Right forelimb (tissue), 1 donor: Measurements from ENCODE around the gene CARMIL1.

Experiments used
- DNase-seq: peaks from one replicate; pipeline ENCODE4 v3.0.0-alpha.2; 2018

CARMIL1 gene

DNA sequence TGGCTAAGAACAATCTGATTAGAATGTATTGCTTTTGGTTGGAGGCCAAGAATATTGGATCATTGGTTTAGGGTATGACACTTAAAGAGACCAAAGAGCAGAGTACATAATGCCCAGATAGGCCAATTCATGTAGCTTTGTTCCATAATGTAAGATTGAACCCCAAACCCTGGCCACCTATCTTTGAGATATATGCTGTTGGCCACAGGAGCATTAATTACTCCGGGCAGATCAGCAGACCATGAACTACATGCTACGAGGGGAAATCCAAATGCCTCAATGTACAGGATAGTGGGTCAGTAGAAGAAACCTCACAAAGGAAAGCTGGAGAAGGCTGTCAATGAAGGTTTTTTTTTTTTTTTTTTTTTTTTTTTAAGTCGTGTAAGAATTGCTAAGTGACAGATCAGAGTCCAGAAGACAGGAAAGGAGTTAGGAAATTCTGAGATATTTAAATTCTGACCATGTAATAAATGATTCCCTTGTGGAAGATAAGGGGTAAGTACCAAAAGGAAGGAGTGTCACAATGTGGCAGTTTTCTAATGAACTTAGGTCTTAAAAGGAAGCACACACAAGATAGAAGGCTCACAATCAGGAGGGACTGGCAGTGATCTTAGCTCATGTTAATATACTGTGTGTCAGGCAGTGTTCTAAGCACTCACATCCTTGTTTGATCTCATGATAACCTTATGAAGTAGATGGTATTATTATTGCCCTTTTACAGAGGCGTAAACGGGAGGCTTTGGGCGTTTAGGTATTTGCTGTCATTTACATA lies 61.4 kb downstream of the CARMIL1 start:
- DNase-seq: no peak

DNA sequence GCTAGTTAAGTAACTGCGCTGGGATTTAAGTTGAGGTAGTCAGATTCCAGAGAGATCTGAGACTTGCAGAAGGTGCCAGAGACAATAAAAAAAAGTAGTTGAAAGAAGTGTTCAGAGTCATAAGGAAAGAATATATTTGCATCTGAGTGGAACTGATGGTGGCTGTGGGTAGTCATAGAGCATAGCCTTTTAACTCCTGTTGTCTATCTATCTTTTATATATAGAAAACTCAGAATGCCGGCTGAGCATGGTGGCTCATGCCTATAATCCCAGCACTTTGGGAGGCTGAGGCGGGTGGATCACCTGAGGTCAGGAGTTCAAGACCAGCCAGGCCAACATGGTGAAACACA lies 62.0 kb downstream of the CARMIL1 start:
- DNase-seq: no peak

DNA sequence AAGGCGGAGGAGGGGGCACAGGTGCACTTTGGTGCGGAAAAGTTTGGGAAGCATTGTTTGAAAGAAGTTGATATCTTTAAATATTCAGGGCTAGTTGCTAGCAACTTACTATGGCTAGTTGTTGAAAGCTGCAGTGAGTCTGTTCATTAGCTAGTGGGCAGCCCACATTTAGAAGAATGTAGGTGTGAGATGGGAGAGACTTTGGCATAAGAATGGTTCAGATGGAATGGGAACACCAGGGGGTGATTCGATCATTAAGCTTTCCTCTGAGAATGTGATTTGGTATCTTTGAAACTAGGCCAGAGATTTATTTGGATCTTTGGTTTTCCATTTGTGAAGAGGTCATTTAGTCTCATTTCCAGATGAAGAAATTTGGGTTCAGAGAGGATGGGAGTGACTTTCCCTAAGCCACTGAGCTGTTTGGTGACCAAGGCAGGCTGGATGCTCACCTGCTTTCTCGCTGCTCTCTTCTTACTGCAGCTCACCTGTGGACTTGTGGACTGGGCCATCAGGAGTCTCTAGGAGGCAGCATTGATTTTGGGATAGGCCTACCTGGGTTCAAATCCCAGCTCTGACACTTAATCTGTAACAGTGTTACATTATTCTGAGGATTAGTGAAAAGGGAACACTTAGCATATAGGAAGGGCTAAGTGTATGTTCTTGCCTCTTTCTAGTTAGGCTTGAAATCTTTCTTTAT lies 62.9 kb downstream of the CARMIL1 start:
- no peak for DNase-seq

DNA sequence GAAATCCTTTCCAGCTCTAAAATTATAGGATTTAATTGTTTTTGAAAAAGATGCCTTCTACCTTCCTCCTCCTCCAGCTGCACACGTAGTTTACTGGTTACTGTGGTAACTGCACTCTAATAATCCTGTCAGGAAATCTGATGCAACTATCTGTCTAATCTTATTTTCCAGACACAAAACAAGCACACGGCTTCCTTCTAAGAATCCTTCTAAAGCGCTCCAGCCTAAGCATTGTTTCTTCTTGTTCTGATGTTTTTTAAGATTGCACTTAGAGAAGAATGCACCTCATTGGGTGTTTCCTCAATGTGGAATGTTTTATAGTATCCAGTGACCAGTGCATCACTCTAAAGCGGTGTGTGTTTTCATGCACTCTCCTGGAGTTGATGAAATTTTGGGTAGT lies 63.6 kb downstream of the CARMIL1 start:
- DNase-seq: no peak

DNA sequence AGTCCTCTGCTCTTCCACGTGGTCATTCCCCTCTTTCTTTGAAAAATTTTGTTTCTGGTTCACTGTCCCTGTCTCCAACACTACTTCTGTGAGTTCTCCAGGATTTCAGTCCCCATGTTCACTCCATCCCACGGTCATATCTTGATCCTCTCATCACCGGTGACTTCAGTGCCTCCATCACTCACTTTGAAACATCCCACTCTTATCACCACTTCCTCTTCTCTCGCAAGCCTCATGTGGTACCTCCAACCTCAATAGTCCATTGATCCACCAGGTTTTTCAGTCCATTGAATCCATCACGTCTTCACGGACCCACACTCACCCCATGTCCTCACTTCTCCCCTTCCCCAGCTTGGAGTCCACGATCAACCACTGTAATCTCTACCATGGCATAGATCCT lies 64.8 kb downstream of the CARMIL1 start:
- DNase-seq: no peak

DNA sequence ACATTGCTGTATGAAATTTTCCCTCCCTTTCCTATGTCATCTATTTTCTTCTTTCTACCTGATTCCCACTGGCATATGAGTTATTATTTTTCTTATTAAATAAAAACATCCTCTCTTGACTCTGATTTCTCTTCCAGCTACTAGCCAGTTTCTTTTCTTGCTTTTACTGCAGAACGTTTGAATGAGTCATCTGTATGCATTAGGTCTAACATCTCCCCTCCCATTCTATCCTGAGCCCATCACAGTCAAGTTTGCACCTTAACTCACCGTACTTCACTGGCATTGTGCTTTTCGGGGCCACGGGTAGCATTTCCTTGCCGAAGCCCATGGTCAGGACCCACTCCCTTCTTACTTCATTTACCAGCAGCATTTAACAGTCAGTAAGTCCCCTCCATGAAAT lies 65.7 kb downstream of the CARMIL1 start:
- DNase-seq: no peak

DNA sequence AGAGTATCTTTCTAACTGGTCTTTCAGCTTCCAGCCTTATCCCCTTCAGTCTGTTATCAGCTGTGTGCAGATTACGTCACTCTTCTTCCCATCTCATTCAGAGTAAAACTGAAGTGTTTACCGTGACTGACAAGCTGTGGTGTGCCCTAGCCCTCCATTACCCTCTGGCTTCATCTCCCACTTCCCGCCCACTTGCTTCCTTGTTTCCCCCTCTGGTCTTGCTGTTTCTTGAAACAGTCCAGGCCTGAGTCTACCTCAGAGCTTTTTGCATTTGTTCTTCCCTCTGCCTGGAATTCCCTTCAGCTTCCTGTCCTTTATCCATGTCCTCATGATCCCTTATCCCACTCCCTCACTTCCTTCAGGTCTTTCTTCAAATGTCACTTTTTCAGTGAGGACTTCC lies 66.9 kb downstream of the CARMIL1 start:
- no peak for DNase-seq

DNA sequence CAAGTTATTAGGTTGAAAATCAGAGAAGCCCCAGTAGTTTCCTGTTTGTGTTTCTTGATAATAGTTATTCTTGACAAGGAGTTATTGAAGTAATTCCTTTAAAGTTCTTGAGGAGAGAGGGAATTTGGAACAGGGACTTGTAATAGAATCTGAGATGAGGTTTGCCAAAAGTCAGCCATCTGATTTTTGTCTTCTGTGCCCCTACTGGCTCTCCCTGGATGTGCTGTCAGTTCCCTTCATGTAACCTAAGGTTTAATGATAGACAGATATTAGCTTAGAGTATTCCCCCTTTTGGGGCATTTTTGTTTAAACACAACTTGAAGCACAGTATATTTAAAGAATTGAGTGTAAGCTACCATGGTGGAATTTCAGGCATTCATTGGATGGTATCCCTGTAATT lies 71.4 kb downstream of the CARMIL1 start:
- no peak for DNase-seq

DNA sequence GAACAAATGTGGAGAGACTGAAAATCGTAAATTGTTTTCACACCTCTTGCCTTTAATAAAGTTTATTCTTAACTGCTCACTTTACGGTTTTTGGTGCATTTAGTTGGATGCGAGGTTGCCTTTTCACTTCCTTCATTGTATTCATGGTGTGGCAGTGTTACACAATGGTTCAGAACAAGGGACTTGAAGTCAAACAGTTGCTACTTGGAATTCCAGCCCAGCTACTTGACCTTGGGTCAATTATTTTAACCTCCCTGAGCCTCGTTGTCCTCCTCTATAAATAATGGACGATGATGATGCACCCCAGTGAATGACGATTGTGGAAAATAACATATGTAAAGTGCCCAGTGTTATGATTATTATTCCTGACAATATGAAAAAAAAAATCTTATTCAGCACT lies 72.3 kb downstream of the CARMIL1 start:
- DNase-seq: no peak

DNA sequence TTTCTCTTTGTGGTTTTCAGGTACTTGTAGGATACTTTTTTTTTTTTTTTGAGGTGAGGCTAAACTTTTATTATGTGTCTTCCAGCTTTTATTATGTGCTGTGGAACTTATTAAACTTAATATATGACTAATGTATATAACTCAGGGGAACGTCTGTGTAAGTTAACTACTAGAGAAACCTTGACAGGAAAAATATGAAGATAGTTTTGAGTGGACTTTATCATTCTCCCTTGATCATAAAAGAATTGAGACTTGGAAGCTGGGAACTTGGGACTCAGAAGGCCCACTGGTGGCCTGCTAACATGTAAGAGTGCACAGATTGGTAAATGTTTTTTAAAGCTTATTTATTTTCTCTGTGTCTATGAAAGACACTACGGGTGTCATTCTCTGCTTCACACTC lies 73.1 kb downstream of the CARMIL1 start:
- no peak for DNase-seq

DNA sequence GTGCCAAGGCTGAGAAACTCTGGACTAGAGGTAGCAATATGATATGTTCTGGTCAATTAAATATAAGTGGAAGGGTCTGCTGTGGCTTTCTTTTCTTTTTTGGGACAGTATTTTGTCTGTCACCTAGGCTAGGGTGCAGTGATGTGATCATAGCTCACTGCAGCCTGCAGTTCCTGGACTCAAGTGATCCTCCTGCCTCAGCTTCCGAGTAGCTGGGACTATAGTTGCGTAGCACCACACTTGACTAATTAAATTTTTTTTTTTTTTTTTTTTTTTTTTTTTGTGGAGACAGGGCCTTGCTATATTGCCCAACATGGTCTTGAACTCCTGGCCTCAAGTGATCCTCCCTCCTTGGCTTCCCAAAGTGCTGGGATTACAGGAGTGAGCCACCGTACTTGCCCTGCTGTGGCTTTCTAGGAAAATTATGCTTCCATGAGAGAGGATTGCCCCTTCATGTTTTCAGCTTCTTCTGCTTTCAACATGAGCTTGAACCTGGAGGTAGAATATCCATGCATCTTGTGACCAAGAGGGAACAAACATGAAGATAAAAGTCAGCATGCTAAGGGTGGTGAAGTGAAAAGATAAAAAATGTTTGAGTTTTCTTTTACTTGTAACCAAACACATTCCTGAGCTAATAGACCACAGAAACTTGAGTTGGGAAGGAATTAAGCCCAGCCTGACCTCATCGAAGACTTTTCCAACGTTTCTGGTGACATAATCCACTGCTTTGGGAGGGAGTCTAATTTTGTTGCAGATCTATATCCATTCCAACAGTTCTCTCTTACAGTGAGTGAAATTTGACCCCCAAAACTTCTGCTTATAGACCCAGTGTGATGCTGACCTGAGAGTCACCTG lies 75.1 kb downstream of the CARMIL1 start:
- DNase-seq: no peak

DNA sequence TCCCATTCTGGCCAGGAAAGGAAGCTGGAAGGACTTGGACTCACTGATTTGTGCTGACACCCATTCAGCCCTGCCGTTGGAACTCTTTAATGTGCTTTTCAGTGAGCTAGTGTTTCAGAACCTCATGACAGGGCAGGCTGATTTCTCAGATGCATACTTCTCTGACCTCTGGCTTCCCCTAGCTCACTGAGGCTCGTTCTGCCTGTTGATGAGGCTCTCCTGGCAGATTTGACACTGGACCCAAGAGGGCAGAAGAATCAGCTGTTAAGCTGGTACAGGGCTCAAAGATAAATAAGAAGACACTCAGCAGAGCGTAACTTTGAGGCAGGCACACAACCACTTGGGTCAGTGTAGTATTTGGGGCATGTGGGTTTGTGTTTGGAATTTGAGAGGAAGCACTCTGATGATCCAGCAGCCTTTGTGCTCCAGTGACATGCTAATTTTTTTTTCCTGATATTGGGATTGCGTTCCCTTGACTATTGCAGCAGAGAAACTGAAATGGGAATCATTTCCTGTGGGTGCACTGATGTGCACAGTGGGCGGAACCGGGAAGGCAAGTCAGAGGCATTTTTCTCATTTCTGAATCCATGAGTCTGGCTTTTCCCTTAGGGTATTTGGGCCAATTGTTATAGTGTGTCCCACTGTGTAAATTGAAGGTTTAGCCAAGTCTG lies 80.2 kb downstream of the CARMIL1 start:
- no peak for DNase-seq

DNA sequence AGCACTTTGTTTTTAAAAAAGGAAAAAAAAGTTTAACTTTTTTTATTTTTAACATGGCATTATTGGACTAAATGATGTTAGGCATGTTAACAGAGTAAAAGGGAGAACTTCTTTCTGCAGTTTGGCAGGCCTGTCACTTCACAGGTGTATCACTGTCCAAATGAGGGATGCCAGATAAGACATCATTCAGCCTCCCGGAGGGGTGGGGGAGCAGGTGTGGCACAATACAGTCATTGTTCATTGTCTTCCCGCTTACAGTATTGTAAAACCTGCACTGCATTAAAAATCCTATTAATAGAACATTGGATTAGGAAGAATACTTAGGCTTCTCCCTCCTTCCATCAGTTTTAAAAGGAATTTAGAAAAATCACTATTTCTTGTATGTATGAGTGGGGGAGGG lies 80.7 kb downstream of the CARMIL1 start:
- no peak for DNase-seq

DNA sequence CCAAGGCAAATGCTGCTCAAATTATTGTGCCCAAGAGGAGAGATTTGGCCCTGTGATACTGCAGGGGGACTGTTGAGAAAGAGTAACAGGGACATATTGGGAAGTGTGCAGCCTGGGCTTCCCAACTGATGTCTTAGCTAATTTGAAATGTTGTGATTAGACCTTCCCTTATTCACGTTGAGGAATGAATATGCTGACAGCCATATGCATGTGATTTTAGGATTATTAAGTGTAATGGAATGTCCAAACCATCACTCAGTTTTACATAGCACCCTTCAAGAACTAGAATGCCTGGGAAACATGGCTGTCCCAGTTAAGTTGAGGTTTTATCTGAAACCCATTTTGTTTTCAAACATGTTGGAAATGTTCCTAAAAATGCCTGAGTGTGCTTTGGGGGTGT lies 81.4 kb downstream of the CARMIL1 start:
- DNase-seq: no peak

DNA sequence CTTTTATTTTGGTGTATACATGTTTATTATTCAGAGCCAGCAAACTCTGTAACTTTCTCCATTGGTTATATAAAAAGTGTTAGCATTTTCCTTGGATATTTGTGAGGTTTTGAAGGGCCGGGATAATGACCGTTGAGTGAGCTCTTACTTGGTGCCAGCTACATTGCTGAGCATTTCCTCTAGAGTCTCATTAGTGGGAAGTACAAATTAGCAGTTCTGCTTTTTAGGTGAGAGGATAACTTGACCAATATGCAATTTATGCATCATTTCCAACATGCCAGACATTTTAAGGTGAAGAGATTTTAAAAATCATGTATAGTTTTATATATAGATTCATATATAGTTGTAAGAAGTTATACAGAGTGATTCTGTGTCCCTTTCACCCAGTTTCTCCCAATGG lies 84.3 kb downstream of the CARMIL1 start:
- no peak for DNase-seq

DNA sequence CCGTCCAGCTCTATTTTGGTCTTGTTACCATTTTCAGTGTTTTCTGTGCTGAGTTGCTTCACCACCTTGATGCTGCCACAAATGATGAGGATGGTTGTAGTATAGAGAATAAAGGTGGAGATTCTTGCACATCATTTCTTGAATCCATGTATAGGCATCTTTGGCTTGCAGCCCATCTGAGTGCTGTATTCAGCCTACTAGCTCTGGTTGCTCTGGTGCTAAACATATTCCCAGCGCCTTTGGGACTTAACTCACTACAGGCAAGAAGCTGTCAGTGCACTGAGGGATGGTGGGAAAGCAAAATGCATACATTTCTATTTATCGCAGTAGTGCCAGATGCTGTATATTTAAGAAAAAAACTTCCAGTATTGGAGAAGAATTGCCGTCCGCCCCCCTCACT lies 86.0 kb downstream of the CARMIL1 start:
- no peak for DNase-seq

DNA sequence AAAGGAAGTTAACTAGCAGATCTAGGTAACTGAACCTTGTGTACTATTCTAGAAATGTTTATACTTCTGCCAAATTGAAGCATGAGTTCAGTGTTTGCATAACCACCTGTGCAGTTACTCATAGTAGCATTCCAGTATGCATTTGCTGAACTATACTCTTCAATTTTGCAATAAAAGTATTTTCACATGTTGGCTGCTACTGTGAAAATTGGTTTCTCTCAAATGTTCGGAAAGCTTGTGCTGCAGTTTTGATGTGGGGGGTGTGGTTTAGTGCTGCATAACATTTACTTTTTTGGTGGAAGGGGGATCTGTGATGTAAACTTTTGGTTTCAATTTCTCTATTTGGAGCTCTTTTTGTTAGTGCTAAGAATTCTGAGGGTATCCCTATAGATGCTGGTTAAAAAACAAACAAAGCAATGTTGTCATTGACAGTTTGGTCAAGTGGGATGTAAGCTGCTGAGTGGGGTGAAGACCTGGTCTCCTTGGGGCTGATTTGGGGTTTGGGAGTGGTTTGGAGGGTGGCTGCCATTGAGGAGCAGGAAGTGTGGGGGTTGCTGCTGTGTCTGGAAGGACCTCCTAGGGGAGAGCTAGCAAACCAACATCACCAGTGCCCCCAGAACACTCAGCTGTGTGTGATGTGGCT lies 87.8 kb downstream of the CARMIL1 start:
- DNase-seq: no peak

DNA sequence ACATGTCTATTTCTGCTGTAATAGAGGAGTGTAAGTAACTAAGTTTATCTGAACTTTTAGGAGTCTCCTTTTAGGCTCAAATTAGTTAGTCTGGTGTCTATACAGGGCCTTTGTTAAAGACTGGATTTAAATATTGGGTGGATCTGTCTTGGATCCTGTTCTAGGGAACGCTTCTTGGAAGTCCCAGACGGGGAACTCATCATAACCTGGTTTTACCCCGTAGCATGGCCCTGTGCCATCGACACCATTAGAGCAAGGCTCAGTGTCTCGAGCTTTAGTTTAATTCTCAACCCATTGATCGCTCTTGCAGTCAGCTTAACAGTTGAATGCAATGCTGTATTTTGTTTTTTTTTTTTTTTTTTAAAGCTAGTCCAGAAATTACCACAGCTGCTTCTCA lies 89.9 kb downstream of the CARMIL1 start:
- DNase-seq: peak; percentile 64

DNA sequence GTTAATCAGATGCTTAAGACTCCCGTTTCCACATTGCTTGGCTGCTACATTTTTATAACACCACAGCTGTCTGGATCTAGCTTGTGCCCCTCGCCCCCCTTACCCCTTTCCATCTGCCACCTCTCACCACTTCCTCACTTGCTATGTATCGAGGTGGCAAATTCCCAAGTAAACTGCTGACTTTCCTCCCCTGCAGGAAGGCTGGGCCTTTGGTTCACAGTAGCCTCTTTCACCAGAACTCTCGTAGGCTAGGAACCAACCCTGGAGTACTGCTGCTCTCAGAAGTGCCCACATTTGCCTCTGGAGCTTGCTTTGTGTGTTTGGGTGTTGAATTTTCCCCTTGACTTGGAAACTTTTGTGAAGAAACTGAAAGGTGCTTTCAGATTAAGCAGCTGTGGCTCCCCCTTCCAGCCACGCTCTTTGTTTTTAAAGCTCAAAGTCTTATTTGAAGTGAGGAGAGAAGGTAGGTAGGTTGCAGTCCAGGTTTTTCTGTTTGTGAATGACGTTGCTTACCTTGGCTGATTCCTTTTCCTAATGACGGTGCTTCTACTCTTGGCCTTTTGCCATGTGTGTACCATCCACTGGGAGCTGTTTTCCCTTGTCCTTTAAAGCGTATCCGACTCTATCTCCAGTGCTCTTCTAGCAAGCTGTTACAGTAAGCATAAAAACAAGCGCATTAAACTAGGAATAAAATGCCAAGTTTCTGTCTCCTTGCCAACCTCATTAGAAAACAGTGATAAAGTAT lies 90.4 kb downstream of the CARMIL1 start:
- DNase-seq: peak; percentile 67

DNA sequence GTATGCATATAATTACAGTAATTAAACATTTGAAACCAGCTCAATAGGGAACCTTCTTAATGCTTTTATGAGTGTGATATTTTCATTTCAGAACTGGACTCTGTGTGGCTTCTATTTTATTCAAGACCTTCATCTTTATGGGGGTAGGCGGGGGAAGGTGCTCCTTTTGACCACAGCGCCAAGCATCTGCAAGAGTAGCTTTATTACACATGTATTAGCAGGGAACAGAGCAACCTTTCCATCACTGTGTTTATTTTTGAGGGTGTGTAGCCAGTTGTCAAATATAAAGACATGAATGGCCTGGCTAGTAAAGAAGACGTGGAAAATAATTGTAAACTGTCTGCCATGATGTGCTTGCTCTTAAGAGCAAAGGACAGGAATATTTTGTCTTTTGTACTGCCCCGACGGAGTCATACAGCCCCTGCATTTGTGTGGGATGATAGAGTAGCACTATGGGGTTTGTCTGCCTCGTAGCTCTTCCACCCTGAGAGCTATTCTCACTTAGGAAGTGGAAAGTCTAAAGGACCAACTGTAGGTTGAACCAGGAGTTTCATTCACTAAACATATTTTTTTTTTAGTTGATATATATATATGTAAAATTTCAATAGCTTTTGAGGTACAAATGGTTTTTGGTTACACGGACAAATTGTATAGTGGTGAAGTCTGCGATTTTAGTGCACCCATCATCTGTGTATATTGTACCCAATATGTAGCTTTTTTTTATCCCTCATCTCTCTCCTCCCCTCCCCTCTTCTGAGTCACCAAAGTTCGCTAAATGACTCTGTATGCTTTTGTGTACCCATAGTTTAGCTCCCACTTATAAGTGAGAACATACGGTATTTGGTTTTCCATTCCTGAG lies 91.2 kb downstream of the CARMIL1 start:
- no peak for DNase-seq

DNA sequence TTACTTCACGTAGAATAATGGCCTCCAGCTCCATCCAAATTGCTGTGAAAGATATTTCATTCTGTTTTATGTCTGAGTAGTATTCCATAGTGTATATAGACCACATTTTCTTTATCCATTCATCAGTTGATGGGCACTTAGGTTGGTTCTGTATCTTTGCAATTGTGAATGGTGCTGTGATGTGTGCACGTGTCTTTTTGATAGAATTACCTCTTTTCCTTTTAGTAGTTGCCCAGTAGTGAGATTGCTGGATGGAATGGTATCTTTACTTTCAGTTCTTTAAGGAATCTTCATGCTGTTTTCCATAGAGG lies 91.8 kb downstream of the CARMIL1 start:
- DNase-seq: no peak
